NB4 (cell line): ENCODE data around the gene MRPL4.

Source experiments
- DNase-seq: peaks from one replicate; pipeline ENCODE4 v3.0.0; 2010; ENCODE audit warnings: low read depth
- H3K4me3 ChIP-seq: one replicate; pipeline ENCODE4 v1.5.1; 2011; ENCODE audit warnings: mild to moderate bottlenecking, low read depth, low read length, moderate library complexity
- MAX ChIP-seq: IDR thresholded peaks from 2 replicates; pipeline ENCODE4 v1.6.1; 2011; ENCODE audit warnings: low read depth, low read length
- MYC ChIP-seq: IDR thresholded peaks from 2 replicates; pipeline ENCODE4 v1.6.1; 2011; ENCODE audit warnings: low read depth, low read length
- POLR2A ChIP-seq: IDR thresholded peaks from 2 replicates; pipeline ENCODE4 v1.6.1; 2011; ENCODE audit warnings: mild to moderate bottlenecking; ENCODE audit not compliant: insufficient read length; ENCODE audit errors: extremely low read depth
- TF ChIP-seq, protein P1 (sequence below): IDR thresholded peaks from one replicate; pipeline ENCODE4 v1.5.1; 2012; ENCODE audit warnings: low read depth, low read length

MRPL4 gene

DNA sequence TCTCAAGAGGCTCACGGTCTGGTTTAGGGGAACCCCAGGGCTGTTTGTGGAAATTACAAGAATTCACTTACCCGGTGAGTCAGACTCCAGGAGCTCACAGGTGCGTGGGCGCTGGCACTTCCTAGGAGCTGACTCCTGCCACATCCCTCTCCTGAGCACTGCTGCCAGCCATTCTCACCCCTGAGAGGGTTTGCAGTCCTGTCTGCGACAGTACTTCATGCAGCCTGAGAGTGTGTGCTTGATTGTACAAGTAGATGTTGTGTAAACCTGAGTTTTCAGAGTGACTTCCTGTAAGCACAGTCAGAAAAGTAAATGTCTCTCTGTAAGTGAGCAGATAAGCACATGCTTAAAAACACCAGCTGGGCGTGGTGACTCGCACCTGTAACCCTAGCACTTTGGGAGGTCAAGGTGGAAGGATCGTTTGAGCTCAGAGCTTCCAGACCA, 8.1 kb downstream of the MRPL4 start:
- TF ChIP-seq, protein P1, sequence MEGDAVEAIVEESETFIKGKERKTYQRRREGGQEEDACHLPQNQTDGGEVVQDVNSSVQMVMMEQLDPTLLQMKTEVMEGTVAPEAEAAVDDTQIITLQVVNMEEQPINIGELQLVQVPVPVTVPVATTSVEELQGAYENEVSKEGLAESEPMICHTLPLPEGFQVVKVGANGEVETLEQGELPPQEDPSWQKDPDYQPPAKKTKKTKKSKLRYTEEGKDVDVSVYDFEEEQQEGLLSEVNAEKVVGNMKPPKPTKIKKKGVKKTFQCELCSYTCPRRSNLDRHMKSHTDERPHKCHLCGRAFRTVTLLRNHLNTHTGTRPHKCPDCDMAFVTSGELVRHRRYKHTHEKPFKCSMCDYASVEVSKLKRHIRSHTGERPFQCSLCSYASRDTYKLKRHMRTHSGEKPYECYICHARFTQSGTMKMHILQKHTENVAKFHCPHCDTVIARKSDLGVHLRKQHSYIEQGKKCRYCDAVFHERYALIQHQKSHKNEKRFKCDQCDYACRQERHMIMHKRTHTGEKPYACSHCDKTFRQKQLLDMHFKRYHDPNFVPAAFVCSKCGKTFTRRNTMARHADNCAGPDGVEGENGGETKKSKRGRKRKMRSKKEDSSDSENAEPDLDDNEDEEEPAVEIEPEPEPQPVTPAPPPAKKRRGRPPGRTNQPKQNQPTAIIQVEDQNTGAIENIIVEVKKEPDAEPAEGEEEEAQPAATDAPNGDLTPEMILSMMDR, result peak; percentile 0
- TF ChIP-seq POLR2A, result no peak
- peak; percentile 73 for DNase-seq
- no peak overlapping the region for H3K4me3 ChIP-seq

GRCh38 chr19:10262771-10263170, 10.8 kb downstream of the MRPL4 start:
- TF ChIP-seq MAX (no peak), POLR2A (no peak), MYC (no peak)
- TF ChIP-seq, protein P1, result no peak
- no peak overlapping the region for H3K4me3 ChIP-seq
- DNase-seq, result peak; percentile 40

DNA sequence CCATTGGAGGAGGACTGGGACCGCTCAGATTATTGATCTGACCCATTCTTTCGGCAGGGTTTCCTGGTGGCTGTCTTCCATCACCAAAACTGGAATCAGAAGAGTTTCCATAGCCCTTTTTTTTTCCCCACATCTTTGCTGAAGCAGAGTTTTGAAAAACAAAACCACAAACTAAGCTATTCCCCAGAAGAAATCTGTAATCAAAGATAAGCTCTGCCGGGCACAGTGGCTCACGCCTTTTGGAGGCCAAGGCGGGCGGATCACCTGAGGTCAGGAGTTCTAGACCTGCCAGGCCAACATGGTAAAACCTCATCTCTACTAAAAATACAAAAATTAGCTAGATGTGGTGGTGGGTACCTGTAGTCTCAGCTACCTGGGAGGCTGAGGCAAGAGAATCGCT, 14.7 kb downstream of the MRPL4 start:
- TF ChIP-seq MYC, result no peak
- TF ChIP-seq, protein P1, result no peak
- no peak for TF ChIP-seq POLR2A
- TF ChIP-seq MAX, result no peak
- no peak for DNase-seq
- H3K4me3 ChIP-seq, result no peak overlapping the region

GRCh38 chr19:10268071-10268470, 16.1 kb downstream of the MRPL4 start:
- no peak overlapping the region for H3K4me3 ChIP-seq
- TF ChIP-seq MYC, result no peak
- TF ChIP-seq, protein P1, result no peak
- TF ChIP-seq POLR2A, result no peak
- TF ChIP-seq MAX, result no peak
- peak; percentile 36 for DNase-seq

DNA sequence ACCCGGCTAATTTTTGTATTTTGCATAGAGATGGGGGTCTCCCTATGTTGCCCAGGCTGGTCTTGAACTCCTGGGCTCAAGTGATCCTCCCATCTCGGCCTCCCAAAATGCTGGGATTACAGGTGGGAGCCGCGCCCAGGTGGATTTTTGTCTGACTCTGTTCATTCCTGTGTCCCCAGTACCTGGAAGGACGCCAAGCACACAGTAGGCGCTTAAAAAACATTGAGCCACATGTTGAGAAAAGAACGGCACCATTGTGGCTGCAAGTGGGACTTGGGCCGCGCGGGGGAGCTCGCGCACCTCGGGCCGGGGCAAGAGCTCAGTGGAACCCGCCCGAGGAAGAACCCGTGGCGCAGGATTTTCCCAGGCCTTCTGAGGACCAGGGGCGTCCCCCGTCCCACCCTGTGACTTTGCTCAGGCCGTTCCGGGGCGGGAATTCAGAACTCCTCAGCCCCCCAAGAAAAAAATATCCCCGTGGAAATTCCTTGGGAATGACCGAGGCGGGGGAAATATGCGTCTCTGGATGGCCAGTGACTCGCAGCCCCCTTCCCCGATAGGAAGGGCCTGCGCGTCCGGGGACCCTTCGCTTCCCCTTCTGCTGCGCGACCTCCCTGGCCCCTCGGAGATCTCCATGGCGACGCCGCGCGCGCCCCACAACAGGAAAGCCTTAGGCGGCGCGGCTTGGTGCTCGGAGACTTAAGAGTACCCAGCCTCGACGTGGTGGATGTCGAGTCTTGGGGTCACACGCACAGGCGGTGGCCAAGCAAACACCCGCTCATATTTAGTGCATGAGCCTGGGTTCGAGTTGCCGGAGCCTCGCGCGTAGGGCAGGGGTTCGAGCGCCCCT, 17.5 kb downstream of the MRPL4 start:
- peak overlapping the region; percentile 41 for H3K4me3 ChIP-seq
- peak; percentile 99 for DNase-seq
- TF ChIP-seq, protein P1, result peak; percentile 100
- no peak for TF ChIP-seq MAX

GRCh38 chr19:10270180-10270615, 18.2 kb downstream of the MRPL4 start:
- TF ChIP-seq MYC (no peak), POLR2A (no peak), MAX (no peak)
- TF ChIP-seq, protein P1, result no peak
- DNase-seq, result peak; percentile 100

More at GRCh38 chr19:10270180-10270615, 18.2 kb downstream of the MRPL4 start:
- H3K4me3 ChIP-seq, result peak overlapping the region; percentile 42
